Neural progenitor cell (in vitro differentiated cells): ENCODE results near the gene TGFBR2. TPM values are rescaled to one million over a fixed set of nuclear protein-coding genes. Genes with fewer than 3 reads are reported as not detected.

Source experiments
- DNase-seq: peaks from one replicate; pipeline ENCODE4 v3.0.0-alpha.2; 2016; ENCODE audit warnings: low spot score
- H2AFZ ChIP-seq: fragments of 200-600 bp; sonication (generic); replicated peaks from 2 replicates; pipeline ENCODE4 v1.6.1; 2016; ENCODE audit warnings: antibody characterized with exemption
- H3F3A ChIP-seq: fragments of 200-600 bp; sonication (generic); 2 replicates; pipeline ENCODE4 v1.6.1; 2016; ENCODE audit warnings: antibody characterized with exemption, low read depth
- H3K27ac ChIP-seq: fragments of 200-600 bp; sonication (generic); 2 replicates; pipeline ENCODE4 v1.5.1; 2016; ENCODE audit warnings: mild to moderate bottlenecking
- H3K27me3 ChIP-seq: fragments of 200-600 bp; sonication (generic); 2 replicates; pipeline ENCODE4 v1.6.1; 2016; ENCODE audit warnings: mild to moderate bottlenecking, moderate library complexity
- H3K36me3 ChIP-seq: fragments of 200-600 bp; sonication (generic); 2 replicates; pipeline ENCODE4 v1.5.1; 2016
- H3K4me1 ChIP-seq: fragments of 200-600 bp; sonication (generic); 2 replicates; pipeline ENCODE4 v1.6.1; 2016; ENCODE audit warnings: mixed run types
- H3K4me2 ChIP-seq: fragments of 200-600 bp; sonication (generic); 2 replicates; pipeline ENCODE4 v1.6.1; 2016
- H3K4me3 ChIP-seq: fragments of 200-600 bp; sonication (generic); 2 replicates; pipeline ENCODE4 v1.5.1; 2016
- H3K79me2 ChIP-seq: fragments of 200-600 bp; sonication (generic); 2 replicates; pipeline ENCODE4 v1.6.1; 2016; ENCODE audit warnings: low read depth
- H3K9ac ChIP-seq: fragments of 200-600 bp; sonication (generic); 2 replicates; pipeline ENCODE4 v1.6.1; 2016
- H3K9me3 ChIP-seq: fragments of 200-600 bp; sonication (generic); 2 replicates; pipeline ENCODE4 v1.5.1; 2016; ENCODE audit warnings: low read depth
- H4K20me1 ChIP-seq: fragments of 200-600 bp; sonication (generic); 2 replicates; pipeline ENCODE4 v1.6.1; 2016; ENCODE audit warnings: low read depth
- H3K27ac Mint-ChIP-seq: 3 replicates; pipeline ENCODE4 v1.8.0; 2021; ENCODE audit warnings: mixed read lengths
- H3K27me3 Mint-ChIP-seq: 2 replicates; pipeline ENCODE4 v1.8.0; 2022; ENCODE audit warnings: low read depth, mild to moderate bottlenecking, inconsistent platforms, moderate library complexity, mixed read lengths; ENCODE audit not compliant: insufficient read depth
- H3K36me3 Mint-ChIP-seq: 3 replicates; pipeline ENCODE4 v1.8.0; 2021; ENCODE audit warnings: mixed read lengths
- H3K4me1 Mint-ChIP-seq: 3 replicates; pipeline ENCODE4 v1.8.0; 2021; ENCODE audit warnings: mixed read lengths
- H3K4me3 Mint-ChIP-seq: 3 replicates; pipeline ENCODE4 v1.8.0; 2021; ENCODE audit warnings: mild to moderate bottlenecking, moderate library complexity, mixed read lengths
- H3K9me3 Mint-ChIP-seq: 3 replicates; pipeline ENCODE4 v1.8.0; 2020; ENCODE audit warnings: mixed read lengths
- CTCF ChIP-seq: fragments of 200-600 bp; sonication (generic); IDR thresholded peaks from 2 replicates; pipeline ENCODE4 v1.5.1; 2017; ENCODE audit warnings: antibody characterized with exemption, mild to moderate bottlenecking
- EZH2 ChIP-seq: fragments of 200-600 bp; sonication (generic); IDR thresholded peaks from 2 replicates; pipeline ENCODE4 v1.6.1; 2017; ENCODE audit warnings: antibody characterized with exemption, mild to moderate bottlenecking, moderate library complexity
- EZH2phosphoT487 ChIP-seq: fragments of 200-600 bp; sonication (generic); IDR thresholded peaks from 2 replicates; pipeline ENCODE4 v1.6.1; 2017; ENCODE audit warnings: antibody characterized with exemption
- total RNA-seq: library from RNA; depleted of rRNA; stranded (reverse); fragments of >200 nt; gene quantifications from 2 replicates; pipeline ENCODE4 v1.2.3, GENCODE V29; 2015; ENCODE audit warnings: low replicate concordance

Gene TGFBR2
- total RNA-seq, 1 donor from 2014 or later = 7.3 TPM

DNA sequence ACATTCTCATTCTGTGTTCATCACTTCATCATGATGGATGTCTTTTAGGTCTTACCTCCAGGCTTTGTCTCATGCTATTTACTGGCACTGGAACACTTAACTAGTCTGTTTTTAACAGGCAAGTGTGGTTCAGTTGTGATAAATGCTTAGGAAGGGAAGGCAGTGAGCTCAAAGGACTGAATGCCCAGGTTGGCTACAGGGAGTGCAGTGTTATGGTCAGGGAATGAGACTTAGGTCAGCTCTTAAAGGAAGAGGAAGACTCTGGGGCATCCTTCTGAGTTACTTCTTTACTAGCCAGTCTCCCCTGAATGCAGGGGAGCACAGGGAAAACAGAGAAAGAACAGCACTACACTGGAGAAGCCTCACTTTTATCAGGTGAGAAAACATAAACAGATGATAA is 72.6 kb downstream of the TGFBR2 start:
- peaks cover 30% of the 10 kb centered on the region for H3K4me1 ChIP-seq
- no peak overlapping the region for H3K27ac ChIP-seq
- no peak overlapping the region for H3K27ac Mint-ChIP-seq
- H3K4me1 Mint-ChIP-seq = peaks cover 39% of the 10 kb centered on the region
- peaks cover 43% of the 10 kb centered on the region for H3K36me3 Mint-ChIP-seq
- H3K4me3 ChIP-seq = no peak overlapping the region
- TF ChIP-seq EZH2 = no peak
- TF ChIP-seq EZH2phosphoT487 = no peak
- no peak for TF ChIP-seq CTCF
- H2AFZ ChIP-seq = no peak overlapping the region
- no peaks in the 10 kb centered on the region for H3K9me3 ChIP-seq
- H3K27me3 ChIP-seq = no peaks in the 10 kb centered on the region
- no peak overlapping the region for H3K4me3 Mint-ChIP-seq
- H3K79me2 ChIP-seq = no peaks in the 10 kb centered on the region
- no peak overlapping the region for H3K4me2 ChIP-seq
- H3K36me3 ChIP-seq = no peaks in the 10 kb centered on the region
- DNase-seq = no peak
- H3K27me3 Mint-ChIP-seq = no peaks in the 10 kb centered on the region
- H3F3A ChIP-seq = peaks cover 18% of the 10 kb centered on the region
- H4K20me1 ChIP-seq = no peaks in the 10 kb centered on the region
- no peak overlapping the region for H3K9ac ChIP-seq
- H3K9me3 Mint-ChIP-seq = no peaks in the 10 kb centered on the region

DNA sequence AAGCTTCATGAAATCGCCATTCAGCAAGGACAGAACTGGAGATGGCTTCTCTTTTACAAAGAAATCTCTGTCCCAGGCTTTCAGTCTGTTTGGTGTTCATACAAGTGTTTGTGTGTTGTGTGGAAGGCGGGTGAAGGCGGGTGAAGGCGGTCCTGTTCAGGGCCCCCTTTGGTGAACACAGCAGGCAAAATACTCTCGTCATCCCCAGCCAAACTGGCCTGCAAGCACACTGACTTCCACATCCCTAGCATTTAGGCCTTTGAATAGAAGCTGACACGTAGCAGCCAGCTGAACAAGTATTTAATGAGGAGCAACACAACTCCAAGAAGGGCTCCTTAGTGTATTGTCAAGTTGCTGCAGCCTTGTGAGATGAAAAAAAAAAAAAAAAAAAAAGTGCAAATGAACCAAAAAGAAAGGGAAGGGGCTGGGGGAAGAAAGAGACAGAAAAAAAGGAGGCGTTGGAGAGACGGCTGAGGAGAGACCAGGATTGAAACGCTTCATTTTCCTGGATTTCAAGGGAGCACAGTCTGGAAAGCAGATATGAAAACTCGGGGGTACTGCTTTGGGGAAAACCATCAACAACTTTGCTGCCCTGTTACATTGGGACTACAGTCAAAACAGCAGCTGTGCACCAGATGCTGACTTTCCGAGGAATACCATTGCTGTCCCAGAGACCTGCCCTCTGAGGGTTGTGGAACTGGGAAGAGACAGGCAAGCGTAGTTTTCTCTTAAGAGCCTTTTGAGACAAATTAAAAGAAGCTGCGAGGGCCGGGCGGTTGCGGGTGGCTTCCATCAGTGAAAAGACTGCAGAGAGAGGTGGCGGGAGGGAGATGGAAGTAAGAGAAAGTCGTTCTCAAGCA is 74.6 kb downstream of the TGFBR2 start:
- no peak overlapping the region for H3K4me3 ChIP-seq
- H3K9me3 ChIP-seq = no peaks in the 10 kb centered on the region
- peak; percentile 62 for DNase-seq
- Mint-ChIP-seq H3K4me1 (peaks cover 39% of the 10 kb centered on the region), H3K36me3 (peaks cover 34% of the 10 kb centered on the region), H3K27ac (peak overlapping the region; percentile 80), H3K9me3 (no peaks in the 10 kb centered on the region), H3K27me3 (no peaks in the 10 kb centered on the region), H3K4me3 (no peak overlapping the region)
- peak overlapping the region; percentile 39 for H3K4me2 ChIP-seq
- no peak overlapping the region for H3K9ac ChIP-seq
- H3K27me3 ChIP-seq = no peaks in the 10 kb centered on the region
- H3F3A ChIP-seq = peaks cover 18% of the 10 kb centered on the region
- H3K79me2 ChIP-seq = no peaks in the 10 kb centered on the region
- no peaks in the 10 kb centered on the region for H4K20me1 ChIP-seq
- H3K36me3 ChIP-seq = no peaks in the 10 kb centered on the region
- no peak overlapping the region for H2AFZ ChIP-seq
- TF ChIP-seq CTCF = no peak
- TF ChIP-seq EZH2phosphoT487 = no peak
- no peak for TF ChIP-seq EZH2
- peak overlapping the region; percentile 71 for H3K27ac ChIP-seq
- peaks cover 30% of the 10 kb centered on the region for H3K4me1 ChIP-seq

- Histone ChIP-seq H4K20me1 (no peaks in the 10 kb centered on the region), H3K9me3 (no peaks in the 10 kb centered on the region), H3K27me3 (no peaks in the 10 kb centered on the region), H3K36me3 (no peaks in the 10 kb centered on the region), H3K4me1 (peaks cover 28% of the 10 kb centered on the region), H3K9ac (no peak overlapping the region), H3K27ac (peak overlapping the region; percentile 71), H3F3A (peaks cover 18% of the 10 kb centered on the region), H3K4me2 (peak overlapping the region; percentile 39), H3K4me3 (no peak overlapping the region), H2AFZ (no peak overlapping the region), H3K79me2 (no peaks in the 10 kb centered on the region)
- H3K27me3 Mint-ChIP-seq = no peaks in the 10 kb centered on the region
- TF ChIP-seq CTCF (no peak), EZH2phosphoT487 (no peak), EZH2 (no peak)
- peak overlapping the region; percentile 24 for H3K4me3 Mint-ChIP-seq
- peaks cover 30% of the 10 kb centered on the region for H3K36me3 Mint-ChIP-seq
- peaks cover 35% of the 10 kb centered on the region for H3K4me1 Mint-ChIP-seq
- H3K27ac Mint-ChIP-seq = peak overlapping the region; percentile 4
- no peak for DNase-seq
- H3K9me3 Mint-ChIP-seq = no peaks in the 10 kb centered on the region
Measured at GRCh38 chr3:30681649-30682211, 75.3 kb downstream of the TGFBR2 start.
